ENCODE data around the gene SPTBN4. TPM values are rescaled to one million over a fixed set of nuclear protein-coding genes. Genes with fewer than 3 reads are reported as not detected.
"Not testable (repeated sequence)": the region's sequence is repeated elsewhere in the genome, so short reads cannot be mapped to it uniquely, and the experiment has no call there.

SPTBN4 gene
- total RNA-seq, 1 donor = 0.72 TPM

DNA sequence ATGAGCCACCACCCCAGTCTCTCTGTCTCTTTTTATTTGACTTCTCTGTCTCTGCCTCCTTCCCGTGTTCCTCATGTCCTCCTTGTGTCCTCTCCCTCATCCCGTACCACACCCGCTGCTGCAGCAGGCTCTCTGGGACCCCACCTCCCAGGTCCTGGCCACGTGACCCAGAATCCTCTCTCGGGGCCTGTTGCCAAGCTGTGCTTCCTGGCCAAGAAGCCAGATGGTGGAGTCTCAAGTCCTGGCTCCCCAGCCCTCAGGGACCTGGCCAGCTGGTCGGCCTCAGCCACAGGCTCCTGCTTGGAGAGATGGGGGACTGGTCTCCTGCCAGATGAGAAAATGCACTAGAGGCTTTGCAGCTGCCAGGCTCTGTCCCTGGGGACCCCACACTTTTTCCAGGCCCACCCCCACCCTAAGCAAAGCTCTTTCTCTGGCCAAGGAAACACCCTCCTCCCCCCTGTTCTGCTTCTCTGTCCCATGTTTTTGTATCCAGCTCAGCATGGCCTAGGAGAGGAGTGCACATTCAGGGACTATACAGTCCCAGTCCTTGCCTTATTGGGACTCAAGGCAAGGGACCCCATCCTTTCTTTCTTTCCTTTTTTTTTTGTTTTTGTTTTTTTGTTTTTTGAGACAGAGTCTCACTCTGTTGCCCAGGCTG is 75.5 kb downstream of the SPTBN4 start:
- Histone ChIP-seq H3K4me3 (ENCODE audit: insufficient read depth, low read length) (no peak overlapping the region), H3K4me2 (ENCODE audit: insufficient read depth, low read length) (no peak overlapping the region), H4K20me1 (ENCODE audit: insufficient read depth, low read length) (no peaks in the 10 kb centered on the region), H3K36me3 (ENCODE audit: insufficient read depth, low read length) (no peaks in the 10 kb centered on the region), H3K9me3 (ENCODE audit: low read depth, low read length) (no peaks in the 10 kb centered on the region), H3K27ac (ENCODE audit: low read depth, low read length) (no peak overlapping the region), H3K79me2 (ENCODE audit: insufficient read depth, low read length) (no peaks in the 10 kb centered on the region), H3K4me1 (ENCODE audit: insufficient read depth, low read length) (no peaks in the 10 kb centered on the region), H2AFZ (ENCODE audit: low read length) (no peak overlapping the region), H3K27me3 (ENCODE audit: insufficient read depth, low read length) (no peaks in the 10 kb centered on the region)
- DNase-seq (ENCODE audit: insufficient read length, low spot score, missing footprints) = peak; percentile 87
- TF ChIP-seq, protein P1, sequence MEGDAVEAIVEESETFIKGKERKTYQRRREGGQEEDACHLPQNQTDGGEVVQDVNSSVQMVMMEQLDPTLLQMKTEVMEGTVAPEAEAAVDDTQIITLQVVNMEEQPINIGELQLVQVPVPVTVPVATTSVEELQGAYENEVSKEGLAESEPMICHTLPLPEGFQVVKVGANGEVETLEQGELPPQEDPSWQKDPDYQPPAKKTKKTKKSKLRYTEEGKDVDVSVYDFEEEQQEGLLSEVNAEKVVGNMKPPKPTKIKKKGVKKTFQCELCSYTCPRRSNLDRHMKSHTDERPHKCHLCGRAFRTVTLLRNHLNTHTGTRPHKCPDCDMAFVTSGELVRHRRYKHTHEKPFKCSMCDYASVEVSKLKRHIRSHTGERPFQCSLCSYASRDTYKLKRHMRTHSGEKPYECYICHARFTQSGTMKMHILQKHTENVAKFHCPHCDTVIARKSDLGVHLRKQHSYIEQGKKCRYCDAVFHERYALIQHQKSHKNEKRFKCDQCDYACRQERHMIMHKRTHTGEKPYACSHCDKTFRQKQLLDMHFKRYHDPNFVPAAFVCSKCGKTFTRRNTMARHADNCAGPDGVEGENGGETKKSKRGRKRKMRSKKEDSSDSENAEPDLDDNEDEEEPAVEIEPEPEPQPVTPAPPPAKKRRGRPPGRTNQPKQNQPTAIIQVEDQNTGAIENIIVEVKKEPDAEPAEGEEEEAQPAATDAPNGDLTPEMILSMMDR (IDR thresholded peaks at IDR 0.05; ENCODE audit: extremely low read depth, low read depth, low read length) = no peak

DNA sequence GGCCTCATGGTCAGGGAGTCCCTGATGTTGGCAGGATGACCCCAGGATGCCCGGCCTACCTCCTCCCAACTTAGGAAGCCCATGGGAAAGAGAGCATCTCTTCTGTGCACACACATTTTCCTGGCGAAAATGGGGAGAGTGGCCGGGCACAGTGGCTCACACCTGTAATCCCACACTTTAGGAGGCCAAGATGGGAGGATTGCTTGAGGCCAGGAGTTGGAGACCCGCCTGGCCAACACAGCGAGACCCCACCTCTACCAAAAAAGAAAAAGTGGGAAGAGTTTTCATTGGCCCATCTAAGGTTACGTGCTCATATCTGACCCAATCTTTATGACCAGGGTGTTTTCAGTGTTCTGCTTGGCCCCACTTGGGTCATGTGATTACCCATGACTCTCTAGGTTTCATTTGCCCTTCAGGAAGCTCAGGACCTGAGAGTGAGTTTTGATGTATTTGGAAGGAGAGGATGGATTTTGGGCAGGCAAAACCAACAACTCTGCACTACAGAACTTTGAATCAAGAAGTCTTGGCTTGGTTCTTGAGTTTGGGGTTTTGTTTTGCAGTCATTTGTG is 76.3 kb downstream of the SPTBN4 start:
- H4K20me1 ChIP-seq (ENCODE audit: insufficient read depth, low read length) = no peaks in the 10 kb centered on the region
- TF ChIP-seq, protein P1 (IDR thresholded peaks at IDR 0.05; ENCODE audit: extremely low read depth, low read depth, low read length) = no peak
- no peak overlapping the region for H3K4me3 ChIP-seq (ENCODE audit: insufficient read depth, low read length)
- no peak overlapping the region for H3K27ac ChIP-seq (ENCODE audit: low read depth, low read length)
- H3K4me1 ChIP-seq (ENCODE audit: insufficient read depth, low read length) = no peaks in the 10 kb centered on the region
- H3K79me2 ChIP-seq (ENCODE audit: insufficient read depth, low read length) = no peaks in the 10 kb centered on the region
- no peaks in the 10 kb centered on the region for H3K27me3 ChIP-seq (ENCODE audit: insufficient read depth, low read length)
- no peak overlapping the region for H3K4me2 ChIP-seq (ENCODE audit: insufficient read depth, low read length)
- H2AFZ ChIP-seq (ENCODE audit: low read length) = no peak overlapping the region
- H3K9me3 ChIP-seq (ENCODE audit: low read depth, low read length) = no peaks in the 10 kb centered on the region
- no peaks in the 10 kb centered on the region for H3K36me3 ChIP-seq (ENCODE audit: insufficient read depth, low read length)
- no peak for DNase-seq (ENCODE audit: insufficient read length, low spot score, missing footprints)

DNA sequence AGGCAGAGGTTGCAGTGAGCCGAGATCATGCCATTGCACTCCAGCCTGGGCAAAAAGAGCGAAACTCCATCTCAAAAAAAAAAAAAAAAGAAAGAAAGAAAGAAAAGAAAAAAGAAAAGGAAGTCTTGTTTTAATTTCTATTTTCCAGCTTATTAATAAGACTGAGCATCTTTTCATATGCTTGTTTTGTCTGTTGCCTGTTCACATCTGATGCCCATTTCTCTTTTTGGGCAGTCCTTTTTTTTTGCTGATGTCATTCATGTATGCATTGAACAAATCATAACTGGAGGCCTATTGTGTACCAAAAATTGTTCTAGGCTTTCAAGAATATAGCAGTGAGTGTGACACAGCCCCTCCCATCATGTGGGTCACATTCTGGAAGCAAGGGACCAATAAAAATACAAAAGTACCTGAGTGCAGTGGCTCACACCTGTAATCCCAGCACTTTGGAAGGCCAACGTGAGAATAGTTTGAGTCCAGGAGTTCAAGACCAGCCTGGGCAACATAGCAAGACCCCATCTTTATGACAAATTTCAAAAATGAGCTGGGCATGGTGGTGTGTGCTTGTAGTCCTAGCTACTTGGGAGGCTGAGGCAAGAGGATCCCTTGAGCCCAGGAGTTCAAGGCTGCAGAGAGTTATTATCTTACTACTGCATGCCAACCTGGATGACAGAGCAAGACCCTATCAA is 79.5 kb downstream of the SPTBN4 start:
- not testable (repeated sequence) for H4K20me1 ChIP-seq (ENCODE audit: insufficient read depth, low read length); H3K4me1 ChIP-seq (ENCODE audit: insufficient read depth, low read length); H3K4me3 ChIP-seq (ENCODE audit: insufficient read depth, low read length); H3K27ac ChIP-seq (ENCODE audit: low read depth, low read length); H3K36me3 ChIP-seq (ENCODE audit: insufficient read depth, low read length); H3K9me3 ChIP-seq (ENCODE audit: low read depth, low read length); H3K4me2 ChIP-seq (ENCODE audit: insufficient read depth, low read length); H2AFZ ChIP-seq (ENCODE audit: low read length); H3K27me3 ChIP-seq (ENCODE audit: insufficient read depth, low read length); H3K79me2 ChIP-seq (ENCODE audit: insufficient read depth, low read length)
- DNase-seq (ENCODE audit: insufficient read length, low spot score, missing footprints) = peak; percentile 17

DNA sequence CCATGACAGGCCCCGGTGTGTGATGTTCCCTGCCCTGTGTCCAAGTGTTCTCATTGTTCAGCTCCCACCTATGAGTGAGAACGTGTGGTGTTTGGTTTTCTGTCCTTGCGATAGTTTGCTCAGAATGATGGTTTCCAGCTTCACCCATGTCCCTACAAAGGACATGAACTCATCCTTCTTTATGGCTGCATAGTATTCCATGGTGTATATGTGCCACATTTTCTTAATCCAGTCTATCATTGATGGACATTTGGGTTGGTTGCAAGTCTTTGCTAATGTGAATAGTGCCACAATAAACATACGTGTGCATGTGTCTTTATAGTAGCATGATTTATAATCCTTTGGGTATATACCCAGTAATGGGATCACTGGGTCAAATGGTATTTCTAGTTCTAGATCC is 80.4 kb downstream of the SPTBN4 start:
- not testable (repeated sequence) for H3K27me3 ChIP-seq (ENCODE audit: insufficient read depth, low read length); H4K20me1 ChIP-seq (ENCODE audit: insufficient read depth, low read length)

DNA sequence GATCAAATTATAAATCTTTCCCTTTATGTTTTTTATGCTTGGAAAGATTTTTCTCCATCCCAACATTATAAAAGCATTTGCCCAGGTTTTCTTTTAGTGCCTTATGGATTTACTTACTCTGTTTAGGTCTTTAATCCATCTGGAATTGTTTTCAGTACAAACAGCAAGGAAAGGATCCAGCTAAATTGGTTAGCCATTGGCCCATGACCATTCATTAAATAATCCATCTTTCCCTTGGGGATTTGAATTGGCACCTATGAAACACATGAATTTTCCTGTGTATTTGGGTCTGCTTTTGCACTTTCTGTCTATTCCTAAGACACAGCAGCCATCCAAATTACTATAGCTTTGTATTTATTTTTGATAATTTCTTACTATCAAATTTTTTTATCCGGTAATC is 81.0 kb downstream of the SPTBN4 start:
- Histone ChIP-seq H3K27ac (ENCODE audit: low read depth, low read length) (no peak overlapping the region), H3K4me1 (ENCODE audit: insufficient read depth, low read length) (no peaks in the 10 kb centered on the region), H4K20me1 (ENCODE audit: insufficient read depth, low read length) (no peaks in the 10 kb centered on the region), H2AFZ (ENCODE audit: low read length) (no peak overlapping the region), H3K27me3 (ENCODE audit: insufficient read depth, low read length) (peaks cover 9% of the 10 kb centered on the region), H3K36me3 (ENCODE audit: insufficient read depth, low read length) (no peaks in the 10 kb centered on the region), H3K79me2 (ENCODE audit: insufficient read depth, low read length) (no peaks in the 10 kb centered on the region), H3K4me3 (ENCODE audit: insufficient read depth, low read length) (no peak overlapping the region), H3K4me2 (ENCODE audit: insufficient read depth, low read length) (no peak overlapping the region), H3K9me3 (ENCODE audit: low read depth, low read length) (no peaks in the 10 kb centered on the region)
- peak; percentile 25 for DNase-seq (ENCODE audit: insufficient read length, low spot score, missing footprints)
- TF ChIP-seq, protein P1 (IDR thresholded peaks at IDR 0.05; ENCODE audit: extremely low read depth, low read depth, low read length) = no peak

More for the DNA sequence above, 80.4 kb downstream of the SPTBN4 start:
- not testable (repeated sequence) for H3K4me1 ChIP-seq (ENCODE audit: insufficient read depth, low read length); DNase-seq (ENCODE audit: insufficient read length, low spot score, missing footprints); H3K79me2 ChIP-seq (ENCODE audit: insufficient read depth, low read length); H3K27ac ChIP-seq (ENCODE audit: low read depth, low read length); H3K9me3 ChIP-seq (ENCODE audit: low read depth, low read length); H3K4me3 ChIP-seq (ENCODE audit: insufficient read depth, low read length); H2AFZ ChIP-seq (ENCODE audit: low read length); H3K4me2 ChIP-seq (ENCODE audit: insufficient read depth, low read length); H3K36me3 ChIP-seq (ENCODE audit: insufficient read depth, low read length)

All from osteoblast (primary cell).